GM18870 (cell line): Measurements from ENCODE around the gene COA1.
"Not testable (repeated sequence)": the region's sequence is repeated elsewhere in the genome, so short reads cannot be mapped to it uniquely, and the experiment has no call there.

Experiments used
- ATAC-seq: cut with Tn5 transposase; IDR thresholded peaks from one replicate; pipeline ENCODE4 v1.9.1; 2021; ENCODE audit warnings: moderate library complexity; ENCODE audit not compliant: unreplicated experiment

Gene COA1

GRCh38 chr7:43758822-43759683 lies 29.7 kb upstream of the COA1 start:
- peak; percentile 47 for ATAC-seq

GRCh38 chr7:43758029-43758821 lies 28.9 kb upstream of the COA1 start, which contains the start of gene BLVRA:
Gene BLVRA (plus strand): TSS chr7:43758680. CDS start chr7:43771159, 12,479 bp downstream.
- peak; percentile 32 for ATAC-seq

DNA sequence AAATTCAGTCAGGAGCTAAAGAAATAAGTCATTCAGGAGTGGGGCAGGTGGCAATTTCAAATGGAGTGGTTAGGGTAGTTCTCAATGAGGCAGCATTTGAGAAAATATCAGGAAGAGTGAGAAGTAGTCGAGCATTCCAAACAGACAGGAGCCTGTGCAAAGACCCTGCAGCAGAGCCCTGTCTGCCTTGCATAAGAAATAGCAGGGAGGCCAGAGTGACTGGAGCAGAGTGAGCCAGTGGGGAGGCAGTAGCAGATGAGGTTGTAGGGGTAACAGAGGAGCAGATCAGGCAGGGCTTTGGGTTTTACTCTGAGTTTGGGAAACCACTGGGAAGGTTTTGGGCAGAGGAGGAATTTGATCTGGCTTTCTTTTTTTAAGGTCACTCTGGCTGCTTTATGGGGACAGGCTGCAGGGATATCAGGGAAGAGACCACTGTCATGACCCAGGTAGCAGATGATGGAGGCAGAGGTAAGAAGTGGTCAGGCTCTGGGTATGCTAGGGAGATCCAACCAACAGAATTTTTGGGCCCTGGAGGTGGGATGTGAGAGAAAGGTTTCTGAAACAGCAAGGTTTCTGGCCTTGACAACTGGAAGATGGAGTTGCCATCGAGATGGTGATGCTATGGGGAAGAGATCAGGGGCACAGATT lies 27.9 kb upstream of the COA1 start:
- no peak for ATAC-seq

- peak; percentile 38 for ATAC-seq
Measured at GRCh38 chr7:43756368-43757072, 27.2 kb upstream of the COA1 start.

DNA sequence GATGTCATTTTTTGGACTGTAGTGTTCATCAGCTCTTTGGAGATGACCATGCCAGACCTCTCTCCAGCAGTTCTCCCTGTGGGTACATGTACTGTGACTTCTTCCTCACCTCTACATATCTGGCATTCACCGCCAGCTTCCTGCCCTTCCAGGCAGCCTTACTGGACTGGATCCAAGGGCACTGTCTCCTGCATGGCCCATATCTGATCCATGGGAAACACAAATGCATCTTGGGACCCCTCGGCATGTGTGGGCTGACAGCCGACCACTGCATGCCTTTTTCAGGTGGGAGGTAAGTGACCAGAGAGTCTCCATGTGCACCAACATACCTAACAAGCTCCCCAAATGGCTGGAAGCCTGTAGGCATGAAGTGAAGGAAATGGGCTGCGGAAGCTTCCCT lies 25.3 kb upstream of the COA1 start:
- no peak for ATAC-seq

DNA sequence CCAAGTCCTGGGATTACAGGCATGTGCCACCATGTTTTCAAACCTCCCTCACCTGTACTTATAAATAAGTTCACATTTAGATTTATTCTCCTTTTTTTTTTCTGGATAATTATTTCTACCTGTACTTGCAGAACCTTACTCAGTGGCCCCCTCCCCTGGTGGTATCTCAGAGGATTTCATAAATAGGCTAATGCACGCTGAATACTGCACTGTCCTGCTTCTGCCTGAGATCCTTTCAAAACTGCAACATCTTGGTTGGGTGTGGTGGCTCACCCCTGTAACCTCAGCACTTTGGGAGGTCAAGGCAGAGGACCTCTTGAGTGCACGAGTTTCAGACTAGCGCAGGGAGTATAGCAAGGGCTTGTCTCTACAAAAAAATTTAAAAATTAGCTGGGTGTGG lies 24.5 kb upstream of the COA1 start:
- ATAC-seq: no peak

DNA sequence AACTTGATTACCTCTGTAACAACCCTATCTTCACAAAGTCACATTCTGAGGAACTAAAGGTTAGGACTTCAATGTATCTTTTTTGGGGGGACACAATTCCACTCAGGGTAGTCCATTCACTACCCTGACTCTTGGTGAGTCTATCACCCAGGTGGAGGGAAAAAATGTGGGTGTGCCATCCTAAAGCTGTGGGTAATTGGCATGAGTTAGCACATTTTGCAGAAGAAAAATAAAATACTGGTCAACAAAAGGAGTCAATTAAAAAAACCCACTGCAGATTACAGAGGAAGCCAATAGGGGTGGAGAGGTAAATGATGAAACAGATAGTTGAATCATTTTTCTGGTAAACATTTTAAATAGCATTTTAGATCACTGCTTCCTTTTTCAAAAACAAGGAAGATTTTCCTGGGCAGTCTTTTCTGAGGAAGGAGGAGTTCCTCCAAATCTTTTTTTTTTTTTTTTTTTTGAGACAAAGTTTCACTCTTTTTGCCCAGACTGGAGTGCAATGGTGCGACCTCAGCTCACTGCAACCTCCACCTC lies 24.0 kb upstream of the COA1 start:
- no peak for ATAC-seq

- no peak for ATAC-seq
Measured at GRCh38 chr7:43752411-43752810, 23.1 kb upstream of the COA1 start.

- peak; percentile 9 for ATAC-seq
Measured at GRCh38 chr7:43750016-43750887, 20.9 kb upstream of the COA1 start.

- ATAC-seq: no peak
Measured at GRCh38 chr7:43749383-43749940, 20.1 kb upstream of the COA1 start.

GRCh38 chr7:43747328-43748105 lies 18.2 kb upstream of the COA1 start:
- ATAC-seq: no peak

DNA sequence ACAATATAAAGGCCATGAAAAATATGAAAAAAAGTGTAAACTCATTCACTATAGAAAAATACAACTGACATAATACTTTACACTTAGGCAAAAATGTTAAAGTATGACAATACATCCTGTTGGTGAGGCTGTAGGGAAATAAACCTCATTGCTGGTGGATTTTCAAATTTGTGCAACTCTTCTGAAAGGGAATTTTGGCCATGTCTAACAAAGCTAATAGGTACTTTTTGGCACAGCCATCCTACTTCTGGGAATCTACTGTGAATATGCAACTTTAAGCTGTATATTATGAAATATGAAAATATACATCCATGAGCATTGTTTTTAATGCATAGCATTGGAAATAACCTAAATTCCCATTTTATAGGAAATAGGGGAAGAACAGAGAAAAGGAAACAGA lies 13.4 kb upstream of the COA1 start:
- ATAC-seq: no peak

GRCh38 chr7:43737467-43738127 lies 8.3 kb upstream of the COA1 start:
- no peak for ATAC-seq

- peak; percentile 74 for ATAC-seq
Measured at GRCh38 chr7:43735802-43736603, 6.7 kb upstream of the COA1 start.

- peak; percentile 31 for ATAC-seq
Measured at GRCh38 chr7:43735403-43735801, 6.1 kb upstream of the COA1 start.

- not testable (repeated sequence) for ATAC-seq
Measured at GRCh38 chr7:43734575-43735332, 5.4 kb upstream of the COA1 start.
